OCI-LY1 (cell line): ENCODE data around the gene INPP5J.

Experiments used
- H2AFZ ChIP-seq: fragments of 200-600 bp; sonication (generic), shearing (Covaris generic); 2 replicates; pipeline ENCODE4 v1.6.0; 2014; ENCODE audit warnings: antibody characterized with exemption, mild to moderate bottlenecking, low read length
- H3F3A ChIP-seq: fragments of 200-600 bp; sonication (generic), shearing (Covaris generic); 2 replicates; pipeline ENCODE4 v1.6.0; 2014; ENCODE audit warnings: mild to moderate bottlenecking, antibody characterized with exemption, low read length, moderate library complexity; ENCODE audit not compliant: insufficient read depth
- H3K27ac ChIP-seq: fragments of 200-600 bp; sonication (generic); 2 replicates; pipeline ENCODE4 v1.5.1; 2014; ENCODE audit warnings: low read length, mixed run types, mild to moderate bottlenecking, low read depth; ENCODE audit not compliant: poor library complexity, severe bottlenecking
- H3K27me3 ChIP-seq: fragments of 200-600 bp; sonication (generic); 2 replicates; pipeline ENCODE4 v1.6.0; 2014; ENCODE audit warnings: antibody characterized with exemption, mild to moderate bottlenecking, low read length, moderate library complexity; ENCODE audit not compliant: insufficient read depth
- H3K36me3 ChIP-seq: fragments of 200-600 bp; sonication (generic); 2 replicates; pipeline ENCODE4 v1.6.1; 2014; ENCODE audit warnings: mild to moderate bottlenecking, antibody characterized with exemption, low read length, moderate library complexity, mixed read lengths; ENCODE audit not compliant: insufficient read depth
- H3K4me1 ChIP-seq: fragments of 200-600 bp; sonication (generic); 2 replicates; pipeline ENCODE4 v1.5.1; 2014; ENCODE audit warnings: mild to moderate bottlenecking, low read length, moderate library complexity; ENCODE audit not compliant: insufficient read depth, severe bottlenecking
- H3K4me2 ChIP-seq: fragments of 200-600 bp; sonication (generic), shearing (Covaris generic); 2 replicates; pipeline ENCODE4 v1.6.1; 2014; ENCODE audit warnings: low read length
- H3K4me3 ChIP-seq: fragments of 200-600 bp; sonication (generic); 2 replicates; pipeline ENCODE4 v1.5.1; 2014; ENCODE audit warnings: low read length, low read depth, mild to moderate bottlenecking, mixed read lengths; ENCODE audit not compliant: poor library complexity, severe bottlenecking
- H3K79me2 ChIP-seq: fragments of 200-600 bp; shearing (Covaris generic); 2 replicates; pipeline ENCODE4 v1.6.1; 2016; ENCODE audit warnings: mixed run types, low read length, mixed read lengths; ENCODE audit not compliant: insufficient read depth
- H3K9ac ChIP-seq: fragments of 200-600 bp; sonication (generic), shearing (Covaris generic); 2 replicates; pipeline ENCODE4 v1.6.1; 2014; ENCODE audit warnings: mild to moderate bottlenecking, low read length, mixed read lengths
- H3K9me2 ChIP-seq: fragments of 200-600 bp; sonication (generic), shearing (Covaris generic); 2 replicates; pipeline ENCODE4 v1.6.1; 2014; ENCODE audit warnings: low read depth, mild to moderate bottlenecking, low read length, mixed read lengths
- H3K9me3 ChIP-seq: fragments of 200-600 bp; shearing (Covaris generic); 2 replicates; pipeline ENCODE4 v1.6.1; 2014; ENCODE audit warnings: low read length, mixed read lengths
- H4K20me1 ChIP-seq: fragments of 200-600 bp; sonication (generic), shearing (Covaris generic); 2 replicates; pipeline ENCODE4 v1.6.0; 2016; ENCODE audit warnings: mild to moderate bottlenecking, low read length; ENCODE audit not compliant: insufficient read depth
- EZH2 ChIP-seq: fragments of 200-600 bp; sonication (generic), shearing (Covaris generic); IDR thresholded peaks from 2 replicates; pipeline ENCODE4 v1.8.0; 2017; ENCODE audit warnings: borderline replicate concordance, mixed run types, mild to moderate bottlenecking, antibody characterized with exemption, low read length, moderate library complexity, mixed read lengths
- TF ChIP-seq, protein P1 (sequence below): fragments of 200-600 bp; sonication (generic), shearing (Covaris generic); IDR thresholded peaks from 2 replicates; pipeline ENCODE4 v1.5.1; 2017; ENCODE audit warnings: mild to moderate bottlenecking, antibody characterized with exemption, low read length, moderate library complexity, mixed read lengths

INPP5J gene

DNA sequence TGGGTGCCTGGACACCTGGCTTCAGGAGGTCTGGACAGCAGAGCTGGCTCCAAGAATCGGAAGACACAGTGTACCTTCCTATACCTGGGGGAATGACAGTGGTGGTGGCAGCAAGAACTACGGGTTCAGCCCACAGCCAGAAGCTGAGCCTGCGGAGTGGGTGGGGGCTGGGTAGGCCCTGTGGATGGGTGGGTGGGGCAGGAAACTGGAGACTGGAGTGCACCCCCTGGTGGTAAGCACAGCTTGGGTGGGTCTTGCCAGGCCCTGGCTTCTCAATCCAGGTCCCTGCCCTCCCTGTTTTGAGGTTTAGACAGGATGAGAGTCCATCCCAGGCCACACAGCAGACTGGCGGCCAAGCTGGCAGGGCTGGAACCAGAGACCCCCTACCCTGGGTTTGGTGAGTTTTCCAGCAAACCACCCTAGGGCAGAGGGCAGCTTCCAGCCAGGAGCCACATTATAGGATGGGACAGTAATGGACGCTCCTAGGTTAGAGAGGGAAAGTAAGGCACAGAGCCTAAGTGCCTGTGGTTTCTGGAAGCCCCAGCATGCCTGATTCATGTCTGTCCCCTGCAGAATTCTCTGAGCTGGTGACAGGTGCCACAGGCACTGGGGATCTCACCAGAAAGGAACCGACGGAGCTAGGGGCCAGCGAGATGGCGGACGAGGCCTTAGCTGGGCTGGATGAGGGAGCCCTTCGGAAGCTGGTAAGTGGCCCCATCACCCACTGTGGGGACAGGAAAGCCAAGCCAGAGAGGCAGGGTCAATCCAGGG is 40.0 kb upstream of the INPP5J start:
- peak overlapping the region; percentile 94 for H3K4me2 ChIP-seq
- H3K27ac ChIP-seq = peak overlapping the region; percentile 65
- H3K4me1 ChIP-seq = peaks cover 51% of the 10 kb centered on the region
- no peaks in the 10 kb centered on the region for H3K9me3 ChIP-seq
- no peaks in the 10 kb centered on the region for H3K9me2 ChIP-seq
- peak overlapping the region; percentile 12 for H3K4me3 ChIP-seq
- no peaks in the 10 kb centered on the region for H3K27me3 ChIP-seq
- H3K36me3 ChIP-seq = no peaks in the 10 kb centered on the region
- no peaks in the 10 kb centered on the region for H4K20me1 ChIP-seq
- no peaks in the 10 kb centered on the region for H3F3A ChIP-seq
- no peak for TF ChIP-seq EZH2
- TF ChIP-seq, protein P1, sequence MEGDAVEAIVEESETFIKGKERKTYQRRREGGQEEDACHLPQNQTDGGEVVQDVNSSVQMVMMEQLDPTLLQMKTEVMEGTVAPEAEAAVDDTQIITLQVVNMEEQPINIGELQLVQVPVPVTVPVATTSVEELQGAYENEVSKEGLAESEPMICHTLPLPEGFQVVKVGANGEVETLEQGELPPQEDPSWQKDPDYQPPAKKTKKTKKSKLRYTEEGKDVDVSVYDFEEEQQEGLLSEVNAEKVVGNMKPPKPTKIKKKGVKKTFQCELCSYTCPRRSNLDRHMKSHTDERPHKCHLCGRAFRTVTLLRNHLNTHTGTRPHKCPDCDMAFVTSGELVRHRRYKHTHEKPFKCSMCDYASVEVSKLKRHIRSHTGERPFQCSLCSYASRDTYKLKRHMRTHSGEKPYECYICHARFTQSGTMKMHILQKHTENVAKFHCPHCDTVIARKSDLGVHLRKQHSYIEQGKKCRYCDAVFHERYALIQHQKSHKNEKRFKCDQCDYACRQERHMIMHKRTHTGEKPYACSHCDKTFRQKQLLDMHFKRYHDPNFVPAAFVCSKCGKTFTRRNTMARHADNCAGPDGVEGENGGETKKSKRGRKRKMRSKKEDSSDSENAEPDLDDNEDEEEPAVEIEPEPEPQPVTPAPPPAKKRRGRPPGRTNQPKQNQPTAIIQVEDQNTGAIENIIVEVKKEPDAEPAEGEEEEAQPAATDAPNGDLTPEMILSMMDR = peak; percentile 67
- H2AFZ ChIP-seq = no peak overlapping the region
- no peaks in the 10 kb centered on the region for H3K79me2 ChIP-seq
- H3K9ac ChIP-seq = no peak overlapping the region; the same call in 1 of the 2 replicates

DNA sequence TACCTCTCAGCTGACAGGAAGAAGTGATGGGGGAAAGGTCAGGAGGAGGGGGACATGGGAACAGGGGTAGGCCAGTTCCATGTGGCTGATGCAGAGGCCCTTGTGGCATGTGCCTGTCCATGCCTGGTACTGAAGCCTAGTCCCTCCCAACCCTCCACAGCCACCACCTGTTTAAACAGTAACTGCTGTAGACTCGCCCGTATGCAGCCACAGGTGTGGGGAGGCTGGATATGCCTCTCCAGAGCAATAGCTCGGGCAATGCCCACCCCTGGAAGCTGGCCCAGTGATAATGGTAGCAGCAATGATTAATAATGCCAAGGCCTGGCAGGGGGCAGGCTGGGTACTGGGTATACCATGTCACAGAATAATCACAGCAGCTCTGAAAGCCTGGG is 39.4 kb upstream of the INPP5J start:
- Histone ChIP-seq H3K79me2 (no peaks in the 10 kb centered on the region), H4K20me1 (no peaks in the 10 kb centered on the region)

DNA sequence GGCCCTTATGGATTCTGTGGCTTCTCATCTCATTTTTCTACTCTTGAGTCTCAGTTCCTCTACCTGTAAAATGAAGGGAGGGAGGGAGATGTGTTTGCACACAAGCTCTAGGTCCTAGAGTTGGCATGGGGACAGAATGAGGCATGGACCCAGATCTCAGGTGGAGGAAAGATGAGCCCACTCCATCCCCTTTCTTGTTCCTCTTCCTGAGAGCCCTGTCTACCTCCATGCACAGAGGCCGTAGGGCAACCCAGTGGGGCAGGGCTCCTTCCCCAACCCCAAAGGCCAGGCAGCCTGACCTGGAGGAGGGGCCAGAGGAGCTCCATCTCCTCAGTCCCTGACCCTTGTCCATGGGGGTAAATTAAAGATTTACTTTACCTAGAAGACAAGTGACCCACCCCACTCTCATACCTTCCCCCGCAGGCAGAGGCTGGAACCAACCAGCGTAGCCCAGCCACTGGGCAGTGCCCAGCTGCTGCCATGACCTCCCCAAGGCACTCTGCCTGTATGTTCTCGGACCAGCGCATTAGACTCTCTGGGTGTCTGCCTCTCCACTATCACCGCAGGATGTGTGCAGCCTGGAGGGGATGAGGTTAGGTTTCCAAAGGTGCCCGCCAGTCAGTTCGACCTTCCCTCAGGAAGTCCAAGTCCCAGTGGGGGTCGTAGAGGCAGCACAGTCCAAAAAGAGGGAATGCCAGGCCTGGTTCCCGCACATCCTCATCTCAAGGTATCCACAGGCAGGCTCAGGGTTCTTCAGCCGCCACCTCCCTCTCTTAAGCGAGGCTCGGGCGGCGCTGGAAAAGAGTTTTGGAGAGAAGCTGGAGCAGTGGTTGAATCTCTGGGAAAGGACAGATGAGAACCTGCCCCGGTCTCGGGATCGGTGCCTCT is 38.6 kb upstream of the INPP5J start:
- peak overlapping the region; percentile 65 for H3K27ac ChIP-seq
- no peak for TF ChIP-seq EZH2
- TF ChIP-seq, protein P1 = no peak
- H3K4me1 ChIP-seq = peaks cover 54% of the 10 kb centered on the region
- H3K9me2 ChIP-seq = no peaks in the 10 kb centered on the region
- no peaks in the 10 kb centered on the region for H3K36me3 ChIP-seq
- H3K4me3 ChIP-seq = peak overlapping the region; percentile 92
- H3F3A ChIP-seq = no peaks in the 10 kb centered on the region
- no peaks in the 10 kb centered on the region for H3K79me2 ChIP-seq
- H3K9me3 ChIP-seq = no peaks in the 10 kb centered on the region
- no peaks in the 10 kb centered on the region for H4K20me1 ChIP-seq
- peak overlapping the region; percentile 94 for H3K4me2 ChIP-seq
- peak overlapping the region; percentile 96 for H3K9ac ChIP-seq
- H2AFZ ChIP-seq = peak overlapping the region; percentile 77
- H3K27me3 ChIP-seq = no peaks in the 10 kb centered on the region

More for the DNA sequence above, 39.4 kb upstream of the INPP5J start:
- TF ChIP-seq EZH2 = no peak
- TF ChIP-seq, protein P1 = no peak
- no peaks in the 10 kb centered on the region for H3F3A ChIP-seq
- H3K4me2 ChIP-seq = peak overlapping the region; percentile 94
- peak overlapping the region; percentile 92 for H3K4me3 ChIP-seq
- no peak overlapping the region for H2AFZ ChIP-seq
- peaks cover 51% of the 10 kb centered on the region for H3K4me1 ChIP-seq
- peak overlapping the region; percentile 65 for H3K27ac ChIP-seq
- no peaks in the 10 kb centered on the region for H3K9me2 ChIP-seq
- H3K9ac ChIP-seq = peak overlapping the region; percentile 96; the same call in 1 of the 2 replicates
- H3K9me3 ChIP-seq = no peaks in the 10 kb centered on the region
- no peaks in the 10 kb centered on the region for H3K36me3 ChIP-seq
- no peaks in the 10 kb centered on the region for H3K27me3 ChIP-seq
